GM10266 (cell line): ENCODE data around the gene PTPRG.

Source experiments
- DNase-seq: peaks from one replicate; pipeline ENCODE4 v3.0.0; 2012; ENCODE audit errors: extremely low spot score
- CTCF ChIP-seq: IDR thresholded peaks from 2 replicates; pipeline ENCODE4 v1.5.1; 2012; ENCODE audit warnings: mild to moderate bottlenecking, low read depth; ENCODE audit not compliant: control insufficient read depth, insufficient read depth; ENCODE audit errors: missing control alignments

Gene PTPRG

GRCh38 chr3:61589856-61590255 lies 28.5 kb downstream of the PTPRG start:
- DNase-seq: no peak

GRCh38 chr3:61591300-61591699 lies 29.9 kb downstream of the PTPRG start:
- no peak for DNase-seq
- no peak for TF ChIP-seq CTCF

More at GRCh38 chr3:61589856-61590255, 28.5 kb downstream of the PTPRG start:
- no peak for TF ChIP-seq CTCF

GRCh38 chr3:61593446-61594029 lies 32.2 kb downstream of the PTPRG start:
- DNase-seq: no peak
- no peak for TF ChIP-seq CTCF

- no peak for DNase-seq
- TF ChIP-seq CTCF: no peak
Measured at GRCh38 chr3:61594144-61594963, 33.0 kb downstream of the PTPRG start.

- TF ChIP-seq CTCF: no peak
- no peak for DNase-seq
Measured at GRCh38 chr3:61594964-61595285, 33.6 kb downstream of the PTPRG start.

GRCh38 chr3:61595288-61595687 lies 33.9 kb downstream of the PTPRG start:
- TF ChIP-seq CTCF: no peak
- no peak for DNase-seq

GRCh38 chr3:61595826-61596225 lies 34.5 kb downstream of the PTPRG start:
- no peak for DNase-seq
- no peak for TF ChIP-seq CTCF
